Gastrocnemius medialis (tissue), 4 donors: ENCODE results near the gene PNMA8A. TPM values are rescaled to one million over a fixed set of nuclear protein-coding genes. Genes with fewer than 3 reads are reported as not detected.

ENCODE experiments used
- ATAC-seq, 2 donors: fragments of 150-250 bp; one replicate each; pipeline ENCODE4 v1.9.1; 2016
- DNase-seq, 2 donors: peaks; one replicate each; pipeline ENCODE4 v3.0.0-alpha.2; 2019
- H3K27ac ChIP-seq, 4 donors: fragments of 200-600 bp; sonication (generic); 1 replicate in 1 of 4; 2 replicates in 3 of 4; pipeline ENCODE4 v1.5.1; 2016 to 2018; ENCODE audit warnings: mild to moderate bottlenecking in 2 of 4, moderate library complexity in 1 of 4
- H3K27me3 ChIP-seq, 3 donors: fragments of 200-600 bp; sonication (generic) in 2 of 3; 1 replicate in 1 of 3; 2 replicates in 2 of 3; pipeline versions ENCODE4 v1.5.1 to v1.6.0; 2016 to 2019; ENCODE audit warnings: mild to moderate bottlenecking in 1 of 3, moderate library complexity in 1 of 3
- H3K36me3 ChIP-seq, 2 donors: fragments of 200-600 bp; sonication (generic) in 1 of 2; one replicate each; pipeline ENCODE4 v1.5.1; 2017 to 2018
- H3K4me1 ChIP-seq, 2 donors: fragments of 200-600 bp; sonication (generic) in 1 of 2; one replicate each; pipeline ENCODE4 v1.5.1; 2016 to 2017; ENCODE audit warnings: mild to moderate bottlenecking in 2 of 2
- H3K4me3 ChIP-seq, 4 donors: fragments of 200-600 bp; sonication (generic) in 3 of 4; 1 replicate in 1 of 4; 2 replicates in 3 of 4; pipeline ENCODE4 v1.5.1; 2016 to 2019; ENCODE audit warnings: mild to moderate bottlenecking in 2 of 4
- H3K9me3 ChIP-seq, 3 donors: fragments of 200-600 bp; sonication (generic) in 2 of 3; 1 replicate in 1 of 3; 2 replicates in 2 of 3; pipeline ENCODE4 v1.5.1; 2016 to 2019
- POLR2A ChIP-seq, 2 donors: fragments of 450-650 bp; IDR thresholded peaks; one replicate each; pipeline ENCODE4 v1.6.1; 2017; ENCODE audit warnings: antibody characterized with exemption in 2 of 2, mild to moderate bottlenecking in 2 of 2, moderate library complexity in 2 of 2
- in situ Hi-C, 4 donors: fragments of 200-750 bp; cut with MboI; loops; one replicate each; pipeline versions ENCODE4 v1.15.0 to v1.8.0; 2017; ENCODE audit warnings: low sequenced_read_pairs in 4 of 4
- intact Hi-C: fragments of 100-400 bp; cut with DNase I; formaldehyde crosslinking; loops from one replicate; pipeline ENCODE4 v1.15.1; 2023; ENCODE audit warnings: low total_unique reads
- total RNA-seq, 4 donors: library from RNA; depleted of rRNA; stranded (reverse); fragments of >200 nt; gene quantifications; one replicate each; pipeline versions ENCODE4 v1.1.0 to v1.2.3, GENCODE V29; 2016
- TF ChIP-seq, protein P1 (sequence below), 5 experiments: fragments of 450-650 bp in 3 of 5; fragments of 200-600 bp in 2 of 5; sonication (generic) in 2 of 5; IDR thresholded peaks in 4 of 5; conservative IDR thresholded peaks in 1 of 5; 1 replicate in 4 of 5; 2 replicates in 1 of 5; pipeline ENCODE4 v1.5.1; 2016 to 2019; ENCODE audit warnings: antibody characterized with exemption in 5 of 5, mild to moderate bottlenecking in 3 of 5, moderate library complexity in 3 of 5

The PNMA8A gene
- total RNA-seq, 4 donors from 2014 or later = 0.13 to 0.83 (median 0.60) TPM; not detected in 1

DNA sequence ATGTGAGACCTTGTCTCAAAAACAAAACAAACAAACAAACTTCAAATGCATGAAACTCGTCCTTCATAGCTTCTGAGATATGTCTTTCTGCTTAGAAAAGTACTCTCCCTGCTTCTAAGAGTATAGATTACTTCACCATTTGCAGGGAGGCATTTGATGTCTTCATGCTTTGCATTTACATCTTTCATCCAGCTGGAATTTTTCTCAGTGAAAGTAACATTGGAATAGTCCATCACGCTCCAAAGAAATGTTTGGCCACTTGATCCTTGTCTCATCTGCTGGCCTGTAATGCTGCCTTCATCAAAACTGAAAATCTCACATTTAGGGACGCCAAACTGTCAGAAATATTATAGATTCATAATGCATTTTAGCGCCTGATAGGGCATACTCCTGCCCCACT is 19.2 kb downstream of the PNMA8A start:
- ATAC-seq (no peak), DNase-seq (no peak)
- no peak for TF ChIP-seq POLR2A (IDR thresholded peaks at IDR 0.05)
- Histone ChIP-seq H3K27me3 (no peaks in the 10 kb centered on the region), H3K4me1 (peaks cover 5 to 9% of the 10 kb centered on the region in 2 donors), H3K9me3 (no peaks in the 10 kb centered on the region), H3K4me3 (no peak overlapping the region), H3K27ac (no peak overlapping the region), H3K36me3 (no peaks in the 10 kb centered on the region)
- intact Hi-C loops (no loop called here), in situ Hi-C loops (no loop called here)

- peak overlapping the region in 1 of 4 donors; percentile 22 for H3K27ac ChIP-seq
Measured at GRCh38 chr19:46451352-46451751, 20.0 kb downstream of the PNMA8A start.

DNA sequence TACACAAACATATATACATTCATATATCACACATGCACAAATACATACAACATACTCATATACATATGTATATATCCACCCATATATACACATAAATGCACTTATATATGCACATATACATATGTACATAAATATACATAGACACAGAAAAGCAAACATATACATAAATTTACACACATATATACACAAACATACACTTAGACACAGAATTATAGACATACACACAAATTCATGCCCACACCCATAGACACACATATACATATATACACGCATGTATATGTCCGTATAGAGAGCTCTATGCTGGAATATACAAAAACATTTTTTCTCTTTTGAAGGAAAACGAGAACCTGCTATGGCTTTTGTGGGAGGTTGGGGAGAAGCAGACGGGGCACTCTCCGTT is 20.6 kb downstream of the PNMA8A start:
- no peak overlapping the region for H3K4me3 ChIP-seq

More at GRCh38 chr19:46451352-46451751, 20.0 kb downstream of the PNMA8A start:
- Histone ChIP-seq H3K36me3 (no peaks in the 10 kb centered on the region), H3K4me3 (no peak overlapping the region), H3K27me3 (no peaks in the 10 kb centered on the region), H3K4me1 (peaks cover 5 to 9% of the 10 kb centered on the region in 2 donors), H3K9me3 (no peaks in the 10 kb centered on the region)
- DNase-seq (peak in 1 of 2 donors; percentile 42), ATAC-seq (peak in 1 of 2 donors; percentile 68)
- intact Hi-C loops = no loop called here
- in situ Hi-C loops = no loop called here
- TF ChIP-seq POLR2A (IDR thresholded peaks at IDR 0.05) = no peak
- TF ChIP-seq, protein P1, sequence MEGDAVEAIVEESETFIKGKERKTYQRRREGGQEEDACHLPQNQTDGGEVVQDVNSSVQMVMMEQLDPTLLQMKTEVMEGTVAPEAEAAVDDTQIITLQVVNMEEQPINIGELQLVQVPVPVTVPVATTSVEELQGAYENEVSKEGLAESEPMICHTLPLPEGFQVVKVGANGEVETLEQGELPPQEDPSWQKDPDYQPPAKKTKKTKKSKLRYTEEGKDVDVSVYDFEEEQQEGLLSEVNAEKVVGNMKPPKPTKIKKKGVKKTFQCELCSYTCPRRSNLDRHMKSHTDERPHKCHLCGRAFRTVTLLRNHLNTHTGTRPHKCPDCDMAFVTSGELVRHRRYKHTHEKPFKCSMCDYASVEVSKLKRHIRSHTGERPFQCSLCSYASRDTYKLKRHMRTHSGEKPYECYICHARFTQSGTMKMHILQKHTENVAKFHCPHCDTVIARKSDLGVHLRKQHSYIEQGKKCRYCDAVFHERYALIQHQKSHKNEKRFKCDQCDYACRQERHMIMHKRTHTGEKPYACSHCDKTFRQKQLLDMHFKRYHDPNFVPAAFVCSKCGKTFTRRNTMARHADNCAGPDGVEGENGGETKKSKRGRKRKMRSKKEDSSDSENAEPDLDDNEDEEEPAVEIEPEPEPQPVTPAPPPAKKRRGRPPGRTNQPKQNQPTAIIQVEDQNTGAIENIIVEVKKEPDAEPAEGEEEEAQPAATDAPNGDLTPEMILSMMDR (IDR thresholded peaks at IDR 0.05 in 4 of 5, conservative IDR thresholded peaks at IDR 0.05 in 1 of 5) = no peak

DNA sequence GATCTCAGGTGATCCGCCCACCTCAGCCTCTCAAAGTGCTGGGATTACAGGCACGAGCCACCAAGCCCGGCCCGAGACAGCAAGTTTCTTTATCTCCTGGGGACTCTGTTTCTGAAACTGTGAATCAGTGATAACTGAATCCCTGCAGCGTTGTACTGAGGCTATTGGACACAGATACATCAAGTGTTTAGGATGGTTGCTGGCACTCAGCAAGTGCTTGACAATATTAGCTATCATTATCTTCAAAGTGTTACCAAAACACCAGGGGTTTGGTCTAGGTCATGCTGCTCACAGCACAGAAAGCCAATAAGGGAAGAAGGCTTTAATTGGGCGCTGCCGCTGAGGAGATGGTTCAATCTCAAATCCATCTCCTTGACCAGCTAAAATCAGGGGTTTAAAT is 22.1 kb downstream of the PNMA8A start:
- H3K27ac ChIP-seq = no peak overlapping the region
- intact Hi-C loops = no loop called here
- in situ Hi-C loops = no loop called here

More for the DNA sequence above, 20.6 kb downstream of the PNMA8A start:
- intact Hi-C loops (no loop called here), in situ Hi-C loops (no loop called here)
- ATAC-seq (no peak), DNase-seq (no peak)
- Histone ChIP-seq H3K36me3 (no peaks in the 10 kb centered on the region), H3K27me3 (no peaks in the 10 kb centered on the region), H3K27ac (peak overlapping the region in 1 of 4 donors; percentile 22), H3K4me1 (peaks cover 5 to 9% of the 10 kb centered on the region in 2 donors), H3K9me3 (no peaks in the 10 kb centered on the region)
- TF ChIP-seq, protein P1 (IDR thresholded peaks at IDR 0.05 in 4 of 5, conservative IDR thresholded peaks at IDR 0.05 in 1 of 5) = no peak
- TF ChIP-seq POLR2A (IDR thresholded peaks at IDR 0.05) = no peak

DNA sequence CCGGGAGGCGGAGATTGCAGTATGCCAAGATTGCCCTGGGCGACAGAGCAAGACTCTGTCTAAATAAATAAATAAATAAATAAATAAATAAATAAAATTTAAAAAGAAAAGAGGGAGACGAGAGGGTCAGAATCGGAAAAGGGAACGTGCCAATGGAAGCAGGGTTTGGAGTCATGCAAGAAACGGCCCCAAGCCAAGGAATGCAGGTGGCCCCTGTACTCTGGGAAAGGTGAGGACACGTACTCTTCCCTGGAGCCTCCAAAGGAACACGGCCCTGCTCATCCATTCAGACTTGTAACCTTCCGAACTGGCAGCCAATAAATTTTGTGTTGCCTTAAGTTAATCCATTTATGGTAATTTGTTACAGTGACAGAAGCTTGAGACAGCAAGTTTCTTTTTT is 22.8 kb downstream of the PNMA8A start:
- in situ Hi-C loops (no loop called here), intact Hi-C loops (no loop called here)
- ATAC-seq (no peak), DNase-seq (no peak)
- Histone ChIP-seq H3K4me1 (peaks cover 5 to 9% of the 10 kb centered on the region in 2 donors), H3K27me3 (no peaks in the 10 kb centered on the region), H3K9me3 (no peaks in the 10 kb centered on the region), H3K4me3 (no peak overlapping the region), H3K36me3 (no peaks in the 10 kb centered on the region), H3K27ac (no peak overlapping the region)
- TF ChIP-seq POLR2A (IDR thresholded peaks at IDR 0.05) = no peak
- TF ChIP-seq, protein P1 (IDR thresholded peaks at IDR 0.05 in 4 of 5, conservative IDR thresholded peaks at IDR 0.05 in 1 of 5) = no peak

More for the DNA sequence above, 22.1 kb downstream of the PNMA8A start:
- TF ChIP-seq POLR2A (IDR thresholded peaks at IDR 0.05) = no peak
- TF ChIP-seq, protein P1 (IDR thresholded peaks at IDR 0.05 in 4 of 5, conservative IDR thresholded peaks at IDR 0.05 in 1 of 5) = no peak
- no peak overlapping the region for H3K4me3 ChIP-seq
- no peaks in the 10 kb centered on the region for H3K36me3 ChIP-seq
- DNase-seq = no peak
- H3K4me1 ChIP-seq = peaks cover 5 to 9% of the 10 kb centered on the region in 2 donors
- ATAC-seq = no peak
- H3K9me3 ChIP-seq = no peaks in the 10 kb centered on the region
- no peaks in the 10 kb centered on the region for H3K27me3 ChIP-seq
